ENCODE results near the gene DUS2.

DNA sequence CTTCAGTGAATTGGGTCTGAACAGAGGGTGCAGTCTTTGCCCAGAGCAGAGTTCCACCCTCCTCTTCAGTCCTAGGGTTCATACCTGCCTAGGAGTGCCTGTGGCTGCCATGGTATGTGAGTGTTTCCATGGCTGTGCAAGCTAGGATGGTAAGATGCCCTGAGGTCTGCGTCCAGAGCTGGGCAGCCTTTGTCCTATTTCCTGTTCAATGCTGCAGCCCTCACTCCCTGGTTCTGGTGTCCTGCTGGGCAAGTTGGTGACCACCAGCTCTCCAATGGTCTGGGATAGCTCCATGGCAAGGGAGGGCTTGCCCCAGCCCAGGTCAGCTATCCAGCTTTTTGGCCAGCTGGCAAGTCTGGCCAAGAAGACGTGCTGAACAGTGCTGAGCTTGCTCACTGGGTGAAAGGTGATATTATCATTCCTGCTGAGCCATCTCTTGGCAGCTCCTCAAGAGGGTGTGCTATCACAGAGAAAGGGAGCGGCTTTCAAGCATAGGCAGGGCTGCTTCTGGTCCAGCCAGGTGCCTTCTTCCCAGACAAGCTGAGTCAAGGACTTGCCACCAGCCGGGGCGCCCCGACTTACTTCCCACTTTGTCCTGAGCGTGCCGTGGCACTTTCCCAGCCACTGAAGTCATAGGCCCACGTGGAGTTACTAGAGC lies 49.1 kb downstream of the DUS2 start:
- TF ChIP-seq CTCF (IDR thresholded peaks at IDR 0.05) (no peak), TCF7L2 (IDR thresholded peaks at IDR 0.05; ENCODE audit: low read depth, low read length) (no peak), SIN3A (IDR thresholded peaks at IDR 0.05; ENCODE audit: borderline replicate concordance, insufficient read depth, low read depth, low read length) (no peak), REST (IDR thresholded peaks at IDR 0.05; ENCODE audit: insufficient read depth in 1 of 2, low read depth in 2 of 2, low read length in 1 of 2) (no peak)

Data from Panc1 (cell line).